Vagina (tissue), 2 donors: ENCODE data around the gene ARHGAP45. TPM values are rescaled to one million over a fixed set of nuclear protein-coding genes. Genes with fewer than 3 reads are reported as not detected.

Source experiments
- DNase-seq, 2 donors: peaks; one replicate each; pipeline ENCODE4 v3.0.0-alpha.2; 2017; ENCODE audit errors: extremely low spot score in 2 of 2
- H3K27ac ChIP-seq: fragments of 200-600 bp; sonication (generic); one replicate; pipeline ENCODE4 v1.5.1; 2019
- H3K27me3 ChIP-seq: fragments of 200-600 bp; sonication (generic); one replicate; pipeline ENCODE4 v1.5.1; 2019
- H3K36me3 ChIP-seq, 2 donors: fragments of 200-600 bp; sonication (generic); one replicate each; pipeline ENCODE4 v1.5.1; 2017 to 2019
- H3K4me1 ChIP-seq: fragments of 200-600 bp; sonication (generic); one replicate; pipeline ENCODE4 v1.5.1; 2019
- H3K4me3 ChIP-seq, 2 donors: fragments of 200-600 bp; sonication (generic); 1 replicate in 1 of 2; 2 replicates in 1 of 2; pipeline ENCODE4 v1.5.1; 2016 to 2019
- H3K9me3 ChIP-seq: fragments of 200-600 bp; sonication (generic); one replicate; pipeline ENCODE4 v1.5.1; 2019
- CTCF ChIP-seq, 3 experiments: fragments of 450-650 bp in 2 of 3; fragments of 200-600 bp in 1 of 3; sonication (generic) in 1 of 3; IDR thresholded peaks; one replicate each; pipeline ENCODE4 v1.5.1; 2017 to 2019; ENCODE audit warnings: antibody characterized with exemption in 3 of 3, mild to moderate bottlenecking in 2 of 3, moderate library complexity in 2 of 3
- POLR2A ChIP-seq, 2 donors: fragments of 450-650 bp; IDR thresholded peaks; one replicate each; pipeline ENCODE4 v1.6.1; 2017; ENCODE audit warnings: antibody characterized with exemption in 2 of 2, mild to moderate bottlenecking in 2 of 2, moderate library complexity in 2 of 2
- POLR2AphosphoS5 ChIP-seq, 2 donors: sonication (generic); formaldehyde crosslinking; IDR thresholded peaks; one replicate each; pipeline ENCODE4 v1.9.0; 2017; ENCODE audit warnings: antibody characterized with exemption in 2 of 2, mild to moderate bottlenecking in 2 of 2, low read depth in 1 of 2; ENCODE audit not compliant: insufficient read depth in 1 of 2
- intact Hi-C: fragments of 100-400 bp; cut with DNase I; formaldehyde crosslinking; loops from one replicate; pipeline ENCODE4 v1.15.1; 2023
- total RNA-seq: library from RNA; depleted of rRNA; stranded (reverse); fragments of >200 nt; gene quantifications from one replicate; pipeline ENCODE4 v1.2.3, GENCODE V29; 2016

The ARHGAP45 gene
- total RNA-seq, 1 donor from 2014 or later, result 36.8 TPM

GRCh38 chr19:1119475-1120217 is 52.7 kb downstream of the ARHGAP45 start:
- Histone ChIP-seq H3K9me3 (no peaks in the 10 kb centered on the region), H3K4me1 (no peaks in the 10 kb centered on the region), H3K27me3 (no peaks in the 10 kb centered on the region), H3K4me3 (no peak overlapping the region), H3K27ac (no peak overlapping the region), H3K36me3 (peaks cover 0 to 94% of the 10 kb centered on the region in 2 donors)
- peak in 1 of 2 donors; percentile 23 for TF ChIP-seq POLR2AphosphoS5 (IDR thresholded peaks at IDR 0.05; ENCODE audit: insufficient read depth in 1 of 2, low read depth in 1 of 2)
- TF ChIP-seq POLR2A (IDR thresholded peaks at IDR 0.05), result no peak
- no peak for DNase-seq
- intact Hi-C loops, result no loop called here

GRCh38 chr19:1121395-1121794 is 54.4 kb downstream of the ARHGAP45 start:
- peaks cover 0 to 84% of the 10 kb centered on the region in 2 donors for H3K36me3 ChIP-seq
- H3K4me3 ChIP-seq, result no peak overlapping the region
- DNase-seq, result no peak
- no peaks in the 10 kb centered on the region for H3K27me3 ChIP-seq
- no peaks in the 10 kb centered on the region for H3K4me1 ChIP-seq
- TF ChIP-seq POLR2A (IDR thresholded peaks at IDR 0.05), result no peak
- TF ChIP-seq POLR2AphosphoS5 (IDR thresholded peaks at IDR 0.05; ENCODE audit: insufficient read depth in 1 of 2, low read depth in 1 of 2), result no peak
- TF ChIP-seq CTCF (IDR thresholded peaks at IDR 0.05), result no peak
- no peaks in the 10 kb centered on the region for H3K9me3 ChIP-seq
- intact Hi-C loops, result no loop called here
- no peak overlapping the region for H3K27ac ChIP-seq

- Histone ChIP-seq H3K4me3 (no peak overlapping the region), H3K27ac (no peak overlapping the region), H3K4me1 (no peaks in the 10 kb centered on the region), H3K27me3 (no peaks in the 10 kb centered on the region), H3K9me3 (no peaks in the 10 kb centered on the region), H3K36me3 (peaks cover 0 to 84% of the 10 kb centered on the region in 2 donors)
- TF ChIP-seq POLR2AphosphoS5 (IDR thresholded peaks at IDR 0.05; ENCODE audit: insufficient read depth in 1 of 2, low read depth in 1 of 2) (peak in 1 of 2 donors; percentile 11), CTCF (IDR thresholded peaks at IDR 0.05) (no peak)
- no peak for DNase-seq
- intact Hi-C loops, result no loop called here
These were observed 55.3 kb downstream of the ARHGAP45 start for GRCh38 chr19:1122021-1122971.

GRCh38 chr19:1122972-1123363 is 56.0 kb downstream of the ARHGAP45 start:
- H3K27me3 ChIP-seq, result no peaks in the 10 kb centered on the region
- intact Hi-C loops, result no loop called here
- H3K36me3 ChIP-seq, result peaks cover 0 to 79% of the 10 kb centered on the region in 2 donors
- peaks cover 3% of the 10 kb centered on the region for H3K4me1 ChIP-seq
- no peak for DNase-seq
- TF ChIP-seq POLR2AphosphoS5 (IDR thresholded peaks at IDR 0.05; ENCODE audit: insufficient read depth in 1 of 2, low read depth in 1 of 2) (peak in 1 of 2 donors; percentile 2), POLR2A (IDR thresholded peaks at IDR 0.05) (no peak), CTCF (IDR thresholded peaks at IDR 0.05) (no peak)
- no peaks in the 10 kb centered on the region for H3K9me3 ChIP-seq
- H3K4me3 ChIP-seq, result no peak overlapping the region
- no peak overlapping the region for H3K27ac ChIP-seq

- Histone ChIP-seq H3K27ac (no peak overlapping the region), H3K27me3 (no peaks in the 10 kb centered on the region), H3K4me1 (peaks cover 7% of the 10 kb centered on the region), H3K36me3 (peaks cover 0 to 76% of the 10 kb centered on the region in 2 donors), H3K4me3 (no peak overlapping the region), H3K9me3 (no peaks in the 10 kb centered on the region)
- TF ChIP-seq POLR2AphosphoS5 (IDR thresholded peaks at IDR 0.05; ENCODE audit: insufficient read depth in 1 of 2, low read depth in 1 of 2) (no peak), POLR2A (IDR thresholded peaks at IDR 0.05) (no peak), CTCF (IDR thresholded peaks at IDR 0.05) (no peak)
- no peak for DNase-seq
- intact Hi-C loops, result no loop called here
These were observed 56.4 kb downstream of the ARHGAP45 start for GRCh38 chr19:1123381-1123780.
